ENCODE data around the gene RHOBTB1. TPM values are rescaled to one million over a fixed set of nuclear protein-coding genes. Genes with fewer than 3 reads are reported as not detected.

The RHOBTB1 gene
- total RNA-seq, 1 experiment from 2014 or later, result 0.77 TPM

- Histone ChIP-seq H3K27me3 (ENCODE audit: control insufficient read depth, insufficient read depth, low read length) (no peaks in the 10 kb centered on the region), H3K9me3 (ENCODE audit: control insufficient read depth, insufficient read depth, low read depth, low read length) (no peaks in the 10 kb centered on the region), H3K36me3 (ENCODE audit: control insufficient read depth, insufficient read depth, low read length) (no peaks in the 10 kb centered on the region), H3K4me1 (ENCODE audit: control insufficient read depth, insufficient read depth, low read length) (no peaks in the 10 kb centered on the region), H3K4me3 (ENCODE audit: low read depth in 2 of 2, low read length in 2 of 2) (no peak overlapping the region), H3K27ac (ENCODE audit: low read length) (no peak overlapping the region)
- in situ Hi-C loops (cut with HindIII; ENCODE audit: low pct_unique_long_range_greater_than_20kb, low sequenced_read_pairs), result no loop called here
- no peak for DNase-seq (ENCODE audit: low read depth, low spot score)
- intact Hi-C loops (cut with micrococcal nuclease; ENCODE audit: unreplicated experiment), result no loop called here
- TF ChIP-seq SIN3A (IDR thresholded peaks at IDR 0.05; ENCODE audit: borderline replicate concordance, insufficient read depth, low read depth, low read length) (no peak), POLR2AphosphoS5 (IDR thresholded peaks at IDR 0.05; ENCODE audit: low read depth, low read length) (no peak), REST (IDR thresholded peaks at IDR 0.05; ENCODE audit: insufficient read depth in 1 of 2, low read depth in 2 of 2, low read length in 1 of 2) (no peak), TCF7L2 (IDR thresholded peaks at IDR 0.05; ENCODE audit: low read depth, low read length) (no peak), CTCF (IDR thresholded peaks at IDR 0.05) (no peak)
- ChIA-PET CTCF (no interaction called here), POLR2A (no interaction called here)
- ATAC-seq, result no peak
- no TSS peak for BruUV-seq (replicated peaks)
Measured at GRCh38 chr10:60976687-60977086, 32.7 kb upstream of the RHOBTB1 start.

- ATAC-seq (no peak), DNase-seq (ENCODE audit: low read depth, low spot score) (no peak)
- BruUV-seq (replicated peaks), result no TSS peak
- Histone ChIP-seq H3K27ac (ENCODE audit: low read length) (no peak overlapping the region), H3K27me3 (ENCODE audit: control insufficient read depth, insufficient read depth, low read length) (no peaks in the 10 kb centered on the region), H3K4me3 (ENCODE audit: low read depth in 2 of 2, low read length in 2 of 2) (no peak overlapping the region), H3K4me1 (ENCODE audit: control insufficient read depth, insufficient read depth, low read length) (no peaks in the 10 kb centered on the region), H3K36me3 (ENCODE audit: control insufficient read depth, insufficient read depth, low read length) (no peaks in the 10 kb centered on the region), H3K9me3 (ENCODE audit: control insufficient read depth, insufficient read depth, low read depth, low read length) (no peaks in the 10 kb centered on the region)
- in situ Hi-C loops (cut with HindIII; ENCODE audit: low pct_unique_long_range_greater_than_20kb, low sequenced_read_pairs) (no loop called here), intact Hi-C loops (cut with micrococcal nuclease; ENCODE audit: unreplicated experiment) (no loop called here)
- TF ChIP-seq POLR2AphosphoS5 (IDR thresholded peaks at IDR 0.05; ENCODE audit: low read depth, low read length), result no peak
- ChIA-PET CTCF (no interaction called here), POLR2A (no interaction called here)
Measured at GRCh38 chr10:60975716-60976115, 31.7 kb upstream of the RHOBTB1 start.

GRCh38 chr10:60974463-60975149, 30.6 kb upstream of the RHOBTB1 start:
- no peak for ATAC-seq
- CTCF ChIA-PET, result no interaction called here

More at GRCh38 chr10:60974463-60975149, 30.6 kb upstream of the RHOBTB1 start:
- TF ChIP-seq CTCF (IDR thresholded peaks at IDR 0.05) (no peak), REST (IDR thresholded peaks at IDR 0.05; ENCODE audit: insufficient read depth in 1 of 2, low read depth in 2 of 2, low read length in 1 of 2) (no peak), TCF7L2 (IDR thresholded peaks at IDR 0.05; ENCODE audit: low read depth, low read length) (no peak), SIN3A (IDR thresholded peaks at IDR 0.05; ENCODE audit: borderline replicate concordance, insufficient read depth, low read depth, low read length) (no peak), POLR2AphosphoS5 (IDR thresholded peaks at IDR 0.05; ENCODE audit: low read depth, low read length) (no peak)
- Histone ChIP-seq H3K27ac (ENCODE audit: low read length) (no peak overlapping the region), H3K36me3 (ENCODE audit: control insufficient read depth, insufficient read depth, low read length) (no peaks in the 10 kb centered on the region), H3K4me3 (ENCODE audit: low read depth in 2 of 2, low read length in 2 of 2) (no peak overlapping the region), H3K27me3 (ENCODE audit: control insufficient read depth, insufficient read depth, low read length) (no peaks in the 10 kb centered on the region), H3K9me3 (ENCODE audit: control insufficient read depth, insufficient read depth, low read depth, low read length) (no peaks in the 10 kb centered on the region), H3K4me1 (ENCODE audit: control insufficient read depth, insufficient read depth, low read length) (no peaks in the 10 kb centered on the region)
- DNase-seq (ENCODE audit: low read depth, low spot score), result no peak
- intact Hi-C loops (cut with micrococcal nuclease; ENCODE audit: unreplicated experiment), result no loop called here
- in situ Hi-C loops (cut with HindIII; ENCODE audit: low pct_unique_long_range_greater_than_20kb, low sequenced_read_pairs), result no loop called here
- BruUV-seq (replicated peaks), result no TSS peak
- POLR2A ChIA-PET, result no interaction called here

All from Panc1 (cell line).